ENCODE data around the gene CNOT1.

Gene CNOT1

DNA sequence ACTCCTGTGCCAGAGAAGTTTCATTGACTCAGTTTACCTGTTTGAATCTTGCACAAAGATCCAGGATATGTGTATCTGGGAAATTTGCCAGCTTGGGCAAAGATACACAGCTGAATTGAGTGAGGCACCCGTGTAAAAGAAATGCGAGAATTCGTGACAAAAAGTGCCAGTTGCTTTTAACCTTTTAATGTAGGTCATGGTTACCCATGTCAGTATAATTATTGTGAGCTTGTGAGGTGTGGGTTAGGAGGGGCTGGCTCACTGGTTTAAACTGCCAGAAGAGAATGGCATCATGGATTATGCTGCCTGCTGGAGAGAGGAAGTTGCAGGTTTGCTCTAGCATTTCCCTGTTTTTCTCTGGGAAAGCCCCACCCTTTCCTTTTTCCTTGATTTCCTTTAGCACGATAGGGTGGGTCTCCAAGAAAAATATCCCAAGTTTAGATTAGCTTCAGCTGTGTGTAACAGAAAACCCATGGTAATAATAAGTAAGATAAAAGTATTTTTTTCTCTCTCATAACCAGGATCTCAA lies 154.5 kb downstream of the CNOT1 start:
- DNase-seq, result no peak

DNA sequence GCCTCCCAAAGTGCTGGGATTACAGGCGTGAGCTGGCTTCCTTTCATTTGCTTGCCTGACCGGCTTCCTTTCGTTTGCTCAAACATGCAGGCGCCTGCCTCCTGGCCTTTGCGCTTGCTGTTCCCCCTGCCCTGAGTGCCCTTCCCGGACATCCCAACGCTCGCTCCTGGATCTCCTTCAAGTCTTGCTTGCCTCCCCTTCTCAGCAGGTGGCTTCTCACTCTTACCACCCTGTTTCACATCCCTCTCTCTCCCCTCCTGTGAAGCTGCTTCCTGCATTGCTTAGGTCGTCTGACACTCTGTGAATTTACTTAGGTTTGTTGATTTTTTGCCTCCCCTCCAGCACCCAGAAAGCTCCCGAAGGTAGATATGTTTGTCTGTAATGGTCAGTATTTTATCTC lies 155.3 kb downstream of the CNOT1 start:
- DNase-seq, result no peak

DNA sequence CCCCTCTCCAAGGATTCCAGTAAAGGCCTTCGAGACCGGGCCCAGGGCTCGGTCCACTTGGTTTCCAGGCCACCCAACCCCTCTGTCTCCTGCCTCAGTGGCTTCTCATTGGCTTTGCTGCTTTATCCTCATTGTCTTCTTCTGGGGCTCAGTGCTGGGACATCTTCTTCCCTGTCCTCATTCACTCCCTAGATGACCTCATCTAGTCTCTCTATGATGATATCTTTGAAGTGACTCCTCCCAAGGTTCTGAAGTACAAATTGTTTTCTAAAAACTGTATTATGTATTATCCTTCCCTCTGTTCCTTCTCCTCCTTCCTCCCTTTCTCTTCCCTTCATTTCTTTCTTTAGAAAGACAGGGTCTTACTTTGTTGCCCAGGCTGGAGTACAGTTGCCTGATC lies 156.8 kb downstream of the CNOT1 start:
- no peak for DNase-seq

DNA sequence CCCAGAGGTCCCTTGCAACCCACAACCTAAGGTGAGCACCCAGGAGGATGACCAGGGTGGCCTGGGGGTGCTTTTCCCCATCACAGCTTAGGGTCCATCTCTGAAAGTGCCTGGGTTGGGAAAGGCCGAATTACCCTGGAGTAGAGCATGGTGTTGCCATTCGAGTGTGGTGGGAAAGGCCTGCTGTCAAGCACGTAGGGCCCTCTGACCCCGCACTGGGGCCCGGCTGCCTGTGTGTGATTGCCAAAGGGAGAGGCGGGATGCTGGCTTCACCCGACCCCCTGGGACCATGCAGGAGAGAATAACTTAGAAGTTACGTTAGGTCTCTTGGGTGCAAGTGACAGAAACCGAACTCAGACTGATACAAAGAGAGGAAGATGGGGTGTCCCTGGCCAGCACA lies 157.4 kb downstream of the CNOT1 start:
- no peak for DNase-seq

DNA sequence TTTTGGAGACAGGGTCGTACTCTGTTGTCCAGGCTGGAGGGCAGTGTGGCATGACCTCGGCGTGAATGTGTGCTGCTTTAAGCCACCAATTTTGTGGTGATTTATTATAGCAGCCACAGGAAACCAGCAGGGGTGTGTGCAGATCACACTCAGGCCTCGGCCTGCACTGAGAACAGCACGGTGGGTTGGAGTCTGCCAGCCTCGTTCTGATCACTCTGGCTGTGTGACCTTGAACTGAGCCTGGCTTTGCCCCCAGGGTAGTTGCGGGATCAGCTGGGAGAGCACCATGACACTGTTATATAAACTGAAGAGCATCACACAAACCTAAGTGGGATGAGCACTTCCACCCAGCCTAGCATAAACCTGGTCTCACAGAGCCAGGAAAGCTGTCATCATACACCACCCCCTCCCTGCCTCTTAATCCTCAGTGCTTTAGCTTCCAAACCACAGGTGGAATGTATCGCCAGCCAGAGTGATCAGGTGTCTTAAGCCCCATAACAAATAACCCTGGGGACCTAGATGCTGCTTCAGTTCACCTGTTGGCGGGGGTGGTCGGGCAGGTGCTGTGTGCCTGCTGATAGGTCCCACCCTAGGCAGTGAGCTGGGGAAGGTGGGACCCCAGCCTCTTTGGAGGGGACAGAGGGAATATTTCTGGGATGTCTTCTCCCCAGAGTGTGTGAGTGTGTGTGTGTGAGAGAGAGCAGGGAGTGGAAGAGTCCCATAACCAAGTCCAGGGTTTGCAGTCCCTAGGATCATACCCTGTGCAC lies 158.2 kb downstream of the CNOT1 start:
- DNase-seq, result no peak
